Ovary (tissue), 9 donors: ENCODE measurements around the gene ESRRG. TPM values are rescaled to one million over a fixed set of nuclear protein-coding genes. Genes with fewer than 3 reads are reported as not detected.

Source experiments
- DNase-seq, 5 donors: peaks; one replicate each; pipeline ENCODE4 v3.0.0-alpha.2; 2019 to 2020
- H3K27ac ChIP-seq, 2 donors: fragments of 200-600 bp; one replicate each; pipeline versions ENCODE4 v1.5.1 to v1.8.0; 2019 to 2022
- H3K27me3 ChIP-seq: fragments of 200-600 bp; one replicate; pipeline ENCODE4 v1.8.0; 2022
- H3K36me3 ChIP-seq: fragments of 200-600 bp; sonication (generic); one replicate; pipeline ENCODE4 v1.5.1; 2019
- H3K4me1 ChIP-seq: one replicate; pipeline ENCODE4 v1.8.1; 2013; ENCODE audit warnings: mild to moderate bottlenecking, moderate library complexity; ENCODE audit not compliant: insufficient read depth
- H3K4me3 ChIP-seq: fragments of 200-600 bp; sonication (generic); one replicate; pipeline ENCODE4 v1.5.1; 2017
- H3K9me3 ChIP-seq, 2 donors: fragments of 200-600 bp in 1 of 2; sonication (generic) in 1 of 2; one replicate each; pipeline versions ENCODE4 v1.5.1 to v1.8.1; 2013 to 2019; ENCODE audit warnings: mild to moderate bottlenecking in 1 of 2, moderate library complexity in 1 of 2
- EP300 ChIP-seq: sonication (generic); formaldehyde crosslinking; IDR thresholded peaks from one replicate; pipeline ENCODE4 v1.6.1; 2017; ENCODE audit warnings: antibody characterized with exemption
- POLR2A ChIP-seq: fragments of 450-650 bp; IDR thresholded peaks from one replicate; pipeline ENCODE4 v1.6.1; 2017; ENCODE audit warnings: antibody characterized with exemption, mild to moderate bottlenecking, moderate library complexity
- WGBS, 3 donors: extraction: QIAGEN DNeasy Blood & Tissue Kit in 1 of 3; methylation state at CpG; one replicate each; pipeline versions ENCODE4 v1.1.5 to v1.1.7; 2013 to 2017; 5-methylcytosine and 5-hydroxymethylcytosine counted together
- intact Hi-C, 4 donors: fragments of 100-400 bp; cut with DNase I; formaldehyde crosslinking; loops; one replicate each; pipeline versions ENCODE4 v1.11.0 to v1.15.1; 2022 to 2023
- polyA plus RNA-seq, 2 donors: library from polyadenylated mRNA; stranded (reverse); fragments of 200-250 nt in 1 of 2; fragments of 350-450 nt in 1 of 2; fragmentation: Illumina TruSeq in 1 of 2; extraction: RNeasy Lipid Tissue Mini Kit (QIAGEN cat#74804) in 1 of 2; gene quantifications; one replicate each; pipeline ENCODE4 v1.2.3, GENCODE V29; 2013 to 2014
- total RNA-seq, 7 donors: library from RNA; depleted of rRNA in 2 of 7; stranded (reverse); fragments of >200 nt in 2 of 7; fragmentation: NEBNext Ultra II Directional in 3 of 7; extraction: Animal tissue kit (Norgen Biotek cat#: 25700) in 3 of 7; gene quantifications; one replicate each; pipeline versions ENCODE4 v1.1.0 to v1.2.4, GENCODE V29; 2016 to 2023
- TF ChIP-seq, protein P1 (sequence below), 3 donors: fragments of 450-650 bp in 2 of 3; fragments of 200-600 bp in 1 of 3; IDR thresholded peaks; one replicate each; pipeline versions ENCODE4 v1.5.1 to v1.8.0; 2016 to 2022; ENCODE audit warnings: antibody characterized with exemption in 3 of 3, mild to moderate bottlenecking in 1 of 3
- donor health status: DM: no; HTN: no; CAD: no; lungs with moderate emphysema.
- donor health status: DM: no; HTN: no; CAD: no.
- donor health status: Bipolar disorder and iron deficiency.
- donor health status: DM: yes; HTN: yes; CAD: no.
- donor health status: DM: no; HTN: no; CAD: no.
- donor health status: DM: yes; HTN: yes; CAD: no.

The ESRRG gene
- total and polyA plus RNA-seq, 9 donors, result 0.07 to 3.2 (median 1.2) TPM

GRCh38 chr1:216523043-216523442 lies 200.2 kb downstream of the ESRRG start:
- no peak for DNase-seq
- Histone ChIP-seq H3K27ac (no peak overlapping the region), H3K27me3 (no peaks in the 10 kb centered on the region), H3K9me3 (no peaks in the 10 kb centered on the region), H3K4me3 (no peak overlapping the region), H3K4me1 (no peaks in the 10 kb centered on the region), H3K36me3 (no peaks in the 10 kb centered on the region)
- intact Hi-C loops, result no loop called here
- TF ChIP-seq, protein P1, sequence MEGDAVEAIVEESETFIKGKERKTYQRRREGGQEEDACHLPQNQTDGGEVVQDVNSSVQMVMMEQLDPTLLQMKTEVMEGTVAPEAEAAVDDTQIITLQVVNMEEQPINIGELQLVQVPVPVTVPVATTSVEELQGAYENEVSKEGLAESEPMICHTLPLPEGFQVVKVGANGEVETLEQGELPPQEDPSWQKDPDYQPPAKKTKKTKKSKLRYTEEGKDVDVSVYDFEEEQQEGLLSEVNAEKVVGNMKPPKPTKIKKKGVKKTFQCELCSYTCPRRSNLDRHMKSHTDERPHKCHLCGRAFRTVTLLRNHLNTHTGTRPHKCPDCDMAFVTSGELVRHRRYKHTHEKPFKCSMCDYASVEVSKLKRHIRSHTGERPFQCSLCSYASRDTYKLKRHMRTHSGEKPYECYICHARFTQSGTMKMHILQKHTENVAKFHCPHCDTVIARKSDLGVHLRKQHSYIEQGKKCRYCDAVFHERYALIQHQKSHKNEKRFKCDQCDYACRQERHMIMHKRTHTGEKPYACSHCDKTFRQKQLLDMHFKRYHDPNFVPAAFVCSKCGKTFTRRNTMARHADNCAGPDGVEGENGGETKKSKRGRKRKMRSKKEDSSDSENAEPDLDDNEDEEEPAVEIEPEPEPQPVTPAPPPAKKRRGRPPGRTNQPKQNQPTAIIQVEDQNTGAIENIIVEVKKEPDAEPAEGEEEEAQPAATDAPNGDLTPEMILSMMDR (IDR thresholded peaks at IDR 0.05), result no peak
- TF ChIP-seq POLR2A (no peak), EP300 (no peak)
- WGBS, 3 donors, result 34 to 58% (median 56%) methylated on average over 4 of the region's 4 CpGs

DNA sequence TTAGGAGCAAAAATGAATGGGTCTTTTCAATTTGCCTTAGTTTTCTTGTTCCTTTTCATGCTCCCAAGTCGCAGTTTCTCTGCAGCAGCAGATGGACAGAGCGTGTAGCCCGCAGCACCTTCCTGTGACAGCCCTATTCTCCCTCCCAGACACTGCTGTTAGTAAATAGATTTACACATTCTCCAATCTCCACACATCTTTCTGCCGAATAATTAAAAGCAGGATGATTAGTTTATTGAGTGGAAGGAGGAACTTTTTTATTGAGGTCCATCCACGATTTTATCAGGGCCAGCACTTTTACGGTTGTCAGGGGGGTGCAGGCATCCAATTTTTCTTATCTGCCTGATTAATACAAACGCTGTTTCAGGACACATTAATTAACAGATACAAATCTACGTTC lies 201.8 kb downstream of the ESRRG start:
- no peak for DNase-seq
- Histone ChIP-seq H3K27me3 (no peaks in the 10 kb centered on the region), H3K27ac (no peak overlapping the region), H3K4me3 (no peak overlapping the region), H3K9me3 (no peaks in the 10 kb centered on the region), H3K4me1 (no peaks in the 10 kb centered on the region), H3K36me3 (no peaks in the 10 kb centered on the region)
- TF ChIP-seq, protein P1 (IDR thresholded peaks at IDR 0.05), result no peak
- TF ChIP-seq POLR2A, result no peak
- TF ChIP-seq EP300, result no peak
- intact Hi-C loops, result no loop called here
- 67 to 76% (median 76%) methylated on average over 8 of the region's 8 CpGs for WGBS, 3 donors

DNA sequence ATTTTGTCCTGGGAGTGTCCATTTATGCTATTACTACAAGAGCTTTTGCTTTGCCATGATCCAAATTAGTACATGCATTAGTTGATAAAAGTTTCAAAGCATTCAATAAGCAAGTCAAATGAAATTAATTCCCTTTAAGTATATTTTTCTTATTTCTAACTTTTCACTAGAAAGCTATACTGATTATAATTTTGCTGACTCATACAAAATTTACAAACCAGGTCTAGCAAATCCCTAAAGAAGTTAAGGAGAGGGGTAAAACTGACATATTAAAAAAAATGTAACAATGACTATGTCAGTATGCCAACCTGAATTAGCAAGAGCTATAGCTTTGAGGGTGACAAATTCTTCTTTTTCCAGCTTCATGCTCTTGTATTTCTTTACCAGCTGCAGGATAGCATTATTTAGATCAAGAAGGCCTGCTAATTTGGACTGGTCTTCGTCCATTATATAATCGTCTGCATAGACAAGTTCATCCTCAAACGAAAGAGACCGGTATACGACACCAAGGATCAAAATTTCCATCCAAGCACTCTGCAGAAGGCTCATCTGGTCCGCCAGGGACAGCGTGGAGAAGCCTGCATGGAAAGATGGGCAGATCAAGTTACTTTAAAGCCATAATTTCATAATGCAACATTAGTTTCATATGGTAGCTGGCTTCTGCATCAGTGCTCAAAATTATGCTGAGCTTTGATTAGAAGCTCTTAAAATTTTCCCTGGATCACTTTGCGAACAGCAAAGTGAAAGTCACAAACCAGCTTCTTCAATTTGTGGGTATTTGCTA lies 204.2 kb downstream of the ESRRG start:
- WGBS, 3 donors, result 79 to 89% (median 81%) methylated on average over 8 of the region's 8 CpGs
- Histone ChIP-seq H3K27me3 (no peaks in the 10 kb centered on the region), H3K9me3 (no peaks in the 10 kb centered on the region), H3K27ac (no peak overlapping the region), H3K4me3 (no peak overlapping the region), H3K36me3 (no peaks in the 10 kb centered on the region), H3K4me1 (no peaks in the 10 kb centered on the region)
- intact Hi-C loops, result no loop called here
- no peak for TF ChIP-seq POLR2A
- no peak for TF ChIP-seq EP300
- TF ChIP-seq, protein P1 (IDR thresholded peaks at IDR 0.05), result no peak
- DNase-seq, result no peak

GRCh38 chr1:216502528-216503162 lies 220.6 kb downstream of the ESRRG start:
- Histone ChIP-seq H3K4me1 (no peaks in the 10 kb centered on the region), H3K9me3 (no peaks in the 10 kb centered on the region), H3K4me3 (no peak overlapping the region), H3K27me3 (no peaks in the 10 kb centered on the region), H3K27ac (no peak overlapping the region), H3K36me3 (no peaks in the 10 kb centered on the region)
- DNase-seq, result no peak
- 46 to 51% (median 47%) methylated on average over 7 of the region's 7 CpGs for WGBS, 3 donors
- intact Hi-C loops, result no loop called here
- TF ChIP-seq, protein P1 (IDR thresholded peaks at IDR 0.05), result no peak
- TF ChIP-seq POLR2A (no peak), EP300 (no peak)
